OCI-LY1 (cell line): ENCODE measurements around the gene ZSCAN20.

ENCODE experiments used
- H2AFZ ChIP-seq: fragments of 200-600 bp; sonication (generic), shearing (Covaris generic); 2 replicates; pipeline ENCODE4 v1.6.0; 2014; ENCODE audit warnings: antibody characterized with exemption, mild to moderate bottlenecking, low read length
- H3F3A ChIP-seq: fragments of 200-600 bp; sonication (generic), shearing (Covaris generic); 2 replicates; pipeline ENCODE4 v1.6.0; 2014; ENCODE audit warnings: mild to moderate bottlenecking, antibody characterized with exemption, low read length, moderate library complexity; ENCODE audit not compliant: insufficient read depth
- H3K27ac ChIP-seq: fragments of 200-600 bp; sonication (generic); 2 replicates; pipeline ENCODE4 v1.5.1; 2014; ENCODE audit warnings: low read length, mixed run types, mild to moderate bottlenecking, low read depth; ENCODE audit not compliant: poor library complexity, severe bottlenecking
- H3K27me3 ChIP-seq: fragments of 200-600 bp; sonication (generic); 2 replicates; pipeline ENCODE4 v1.6.0; 2014; ENCODE audit warnings: antibody characterized with exemption, mild to moderate bottlenecking, low read length, moderate library complexity; ENCODE audit not compliant: insufficient read depth
- H3K36me3 ChIP-seq: fragments of 200-600 bp; sonication (generic); 2 replicates; pipeline ENCODE4 v1.6.1; 2014; ENCODE audit warnings: mild to moderate bottlenecking, antibody characterized with exemption, low read length, moderate library complexity, mixed read lengths; ENCODE audit not compliant: insufficient read depth
- H3K4me1 ChIP-seq: fragments of 200-600 bp; sonication (generic); 2 replicates; pipeline ENCODE4 v1.5.1; 2014; ENCODE audit warnings: mild to moderate bottlenecking, low read length, moderate library complexity; ENCODE audit not compliant: insufficient read depth, severe bottlenecking
- H3K4me2 ChIP-seq: fragments of 200-600 bp; sonication (generic), shearing (Covaris generic); 2 replicates; pipeline ENCODE4 v1.6.1; 2014; ENCODE audit warnings: low read length
- H3K4me3 ChIP-seq: fragments of 200-600 bp; sonication (generic); 2 replicates; pipeline ENCODE4 v1.5.1; 2014; ENCODE audit warnings: low read length, low read depth, mild to moderate bottlenecking, mixed read lengths; ENCODE audit not compliant: poor library complexity, severe bottlenecking
- H3K79me2 ChIP-seq: fragments of 200-600 bp; shearing (Covaris generic); 2 replicates; pipeline ENCODE4 v1.6.1; 2016; ENCODE audit warnings: mixed run types, low read length, mixed read lengths; ENCODE audit not compliant: insufficient read depth
- H3K9ac ChIP-seq: fragments of 200-600 bp; sonication (generic), shearing (Covaris generic); 2 replicates; pipeline ENCODE4 v1.6.1; 2014; ENCODE audit warnings: mild to moderate bottlenecking, low read length, mixed read lengths
- H3K9me2 ChIP-seq: fragments of 200-600 bp; sonication (generic), shearing (Covaris generic); 2 replicates; pipeline ENCODE4 v1.6.1; 2014; ENCODE audit warnings: low read depth, mild to moderate bottlenecking, low read length, mixed read lengths
- H3K9me3 ChIP-seq: fragments of 200-600 bp; shearing (Covaris generic); 2 replicates; pipeline ENCODE4 v1.6.1; 2014; ENCODE audit warnings: low read length, mixed read lengths
- H4K20me1 ChIP-seq: fragments of 200-600 bp; sonication (generic), shearing (Covaris generic); 2 replicates; pipeline ENCODE4 v1.6.0; 2016; ENCODE audit warnings: mild to moderate bottlenecking, low read length; ENCODE audit not compliant: insufficient read depth
- EZH2 ChIP-seq: fragments of 200-600 bp; sonication (generic), shearing (Covaris generic); IDR thresholded peaks from 2 replicates; pipeline ENCODE4 v1.8.0; 2017; ENCODE audit warnings: borderline replicate concordance, mixed run types, mild to moderate bottlenecking, antibody characterized with exemption, low read length, moderate library complexity, mixed read lengths
- TF ChIP-seq, protein P1 (sequence below): fragments of 200-600 bp; sonication (generic), shearing (Covaris generic); IDR thresholded peaks from 2 replicates; pipeline ENCODE4 v1.5.1; 2017; ENCODE audit warnings: mild to moderate bottlenecking, antibody characterized with exemption, low read length, moderate library complexity, mixed read lengths

The ZSCAN20 gene

DNA sequence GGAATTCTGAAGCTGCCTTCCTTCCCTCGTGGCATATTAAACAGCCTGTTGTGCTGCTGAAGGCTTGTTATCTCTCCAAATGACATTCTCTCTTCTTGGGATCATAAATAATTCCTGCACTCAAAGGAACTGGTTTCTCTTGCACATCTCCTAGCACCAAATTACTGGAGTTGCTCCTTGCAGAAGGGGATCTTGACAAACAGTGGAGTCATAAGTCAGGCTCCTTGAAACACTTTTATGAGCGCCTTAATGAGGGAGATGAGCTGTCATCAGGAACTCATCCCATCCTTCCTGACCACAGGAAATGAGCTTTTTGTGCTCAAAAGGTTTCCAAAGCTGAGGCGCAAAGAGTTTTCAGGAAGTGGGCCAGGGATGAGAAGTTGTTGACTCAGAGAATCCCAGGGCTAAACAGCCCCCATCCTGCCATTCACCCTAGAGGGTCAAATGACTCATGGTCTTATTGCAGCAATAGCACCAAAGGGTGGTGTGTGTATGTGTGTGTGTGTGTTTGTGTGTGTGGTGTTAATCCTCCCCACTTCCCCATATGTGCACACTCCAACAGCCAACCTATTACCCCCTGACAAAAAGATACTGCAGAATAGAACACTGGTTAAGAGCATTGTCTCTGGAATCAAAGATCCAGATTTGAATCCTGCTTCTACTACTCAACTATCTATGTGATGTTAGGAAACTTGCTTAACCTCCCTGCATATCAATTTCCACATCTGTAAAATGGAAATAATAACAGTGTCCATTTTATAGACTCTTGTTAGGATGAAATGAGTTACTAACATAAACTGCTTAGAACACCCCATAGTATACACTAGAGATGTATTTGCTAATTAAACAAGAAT, 38.7 kb upstream of the ZSCAN20 start:
- H3K79me2 ChIP-seq: no peaks in the 10 kb centered on the region
- H3K4me1 ChIP-seq: peaks cover 3% of the 10 kb centered on the region
- H2AFZ ChIP-seq: no peak overlapping the region
- no peak overlapping the region for H3K4me3 ChIP-seq
- no peak overlapping the region for H3K4me2 ChIP-seq
- peaks cover 4% of the 10 kb centered on the region; the same call in 1 of the 2 replicates for H3K27me3 ChIP-seq
- H3F3A ChIP-seq: no peaks in the 10 kb centered on the region
- no peaks in the 10 kb centered on the region for H3K9me2 ChIP-seq
- no peaks in the 10 kb centered on the region for H3K9me3 ChIP-seq
- no peak overlapping the region for H3K27ac ChIP-seq
- H3K36me3 ChIP-seq: no peaks in the 10 kb centered on the region
- H4K20me1 ChIP-seq: no peaks in the 10 kb centered on the region
- no peak overlapping the region for H3K9ac ChIP-seq
- TF ChIP-seq, protein P1, sequence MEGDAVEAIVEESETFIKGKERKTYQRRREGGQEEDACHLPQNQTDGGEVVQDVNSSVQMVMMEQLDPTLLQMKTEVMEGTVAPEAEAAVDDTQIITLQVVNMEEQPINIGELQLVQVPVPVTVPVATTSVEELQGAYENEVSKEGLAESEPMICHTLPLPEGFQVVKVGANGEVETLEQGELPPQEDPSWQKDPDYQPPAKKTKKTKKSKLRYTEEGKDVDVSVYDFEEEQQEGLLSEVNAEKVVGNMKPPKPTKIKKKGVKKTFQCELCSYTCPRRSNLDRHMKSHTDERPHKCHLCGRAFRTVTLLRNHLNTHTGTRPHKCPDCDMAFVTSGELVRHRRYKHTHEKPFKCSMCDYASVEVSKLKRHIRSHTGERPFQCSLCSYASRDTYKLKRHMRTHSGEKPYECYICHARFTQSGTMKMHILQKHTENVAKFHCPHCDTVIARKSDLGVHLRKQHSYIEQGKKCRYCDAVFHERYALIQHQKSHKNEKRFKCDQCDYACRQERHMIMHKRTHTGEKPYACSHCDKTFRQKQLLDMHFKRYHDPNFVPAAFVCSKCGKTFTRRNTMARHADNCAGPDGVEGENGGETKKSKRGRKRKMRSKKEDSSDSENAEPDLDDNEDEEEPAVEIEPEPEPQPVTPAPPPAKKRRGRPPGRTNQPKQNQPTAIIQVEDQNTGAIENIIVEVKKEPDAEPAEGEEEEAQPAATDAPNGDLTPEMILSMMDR: no peak
- TF ChIP-seq EZH2: no peak

DNA sequence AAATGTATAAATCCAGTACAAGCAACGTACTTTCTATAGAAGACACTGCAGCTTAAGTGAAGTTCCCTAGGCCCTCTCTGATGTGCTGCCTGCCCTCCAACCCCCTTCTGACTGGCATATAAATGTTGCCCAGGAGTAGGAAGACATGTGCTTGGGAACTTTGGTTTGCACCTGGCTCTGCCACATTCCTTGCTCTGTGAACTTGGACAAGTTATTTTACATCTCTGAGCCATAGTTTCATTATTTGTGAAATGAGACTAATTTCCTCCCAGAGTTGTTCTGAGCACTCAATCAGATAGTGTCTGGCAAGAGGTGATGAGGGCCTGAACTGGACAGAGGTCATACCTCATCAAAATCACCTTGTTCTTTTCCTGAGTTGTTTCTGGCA, 38.1 kb upstream of the ZSCAN20 start:
- Histone ChIP-seq H3K27me3 (peaks cover 4% of the 10 kb centered on the region; the same call in 1 of the 2 replicates), H3F3A (no peaks in the 10 kb centered on the region), H3K4me1 (peaks cover 3% of the 10 kb centered on the region), H3K36me3 (no peaks in the 10 kb centered on the region), H4K20me1 (no peaks in the 10 kb centered on the region), H3K4me3 (no peak overlapping the region), H3K9me2 (no peaks in the 10 kb centered on the region), H3K9ac (no peak overlapping the region), H2AFZ (no peak overlapping the region), H3K27ac (no peak overlapping the region), H3K9me3 (no peaks in the 10 kb centered on the region), H3K4me2 (no peak overlapping the region), H3K79me2 (no peaks in the 10 kb centered on the region)
- TF ChIP-seq EZH2: no peak
- TF ChIP-seq, protein P1: no peak

DNA sequence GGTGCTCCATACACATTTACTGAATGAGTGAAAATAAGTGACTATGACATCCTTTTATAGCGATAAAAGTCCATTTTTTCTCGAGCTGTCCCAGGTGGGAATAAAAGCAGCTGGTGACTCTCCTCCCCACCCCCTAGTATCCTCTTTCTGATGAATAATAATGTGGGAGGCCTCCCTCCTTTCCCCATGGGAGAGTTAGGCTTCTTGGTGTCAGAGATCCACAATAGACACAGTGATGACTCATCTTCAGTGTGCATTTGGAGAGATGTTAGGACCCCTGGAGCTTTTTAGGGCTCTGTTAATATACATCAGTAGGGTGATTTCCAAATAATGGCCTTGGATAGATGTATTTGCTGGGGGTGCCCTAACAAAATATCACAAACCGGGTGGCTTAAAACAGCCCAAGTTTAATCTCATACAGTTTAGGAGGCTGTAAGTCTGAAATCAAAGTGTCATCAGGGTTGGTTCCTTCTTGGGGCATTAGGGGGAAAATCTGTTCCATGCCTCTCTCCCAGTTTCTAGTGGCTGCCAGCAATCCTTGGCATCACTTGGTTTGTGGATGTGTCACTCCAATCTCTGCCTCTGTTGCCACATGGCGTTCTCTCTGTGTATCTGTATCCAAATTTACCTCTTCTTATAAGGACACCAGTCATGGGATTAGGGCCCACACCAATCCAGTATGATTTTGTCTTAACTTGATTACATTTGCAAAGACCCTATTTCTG, 37.2 kb upstream of the ZSCAN20 start:
- no peak for TF ChIP-seq EZH2
- TF ChIP-seq, protein P1: no peak
- no peak overlapping the region for H2AFZ ChIP-seq
- H3K79me2 ChIP-seq: no peaks in the 10 kb centered on the region
- peaks cover 3% of the 10 kb centered on the region for H3K4me1 ChIP-seq
- H3K27me3 ChIP-seq: peaks cover 7% of the 10 kb centered on the region; the same call in 1 of the 2 replicates
- no peaks in the 10 kb centered on the region for H3K9me2 ChIP-seq
- H3K36me3 ChIP-seq: no peaks in the 10 kb centered on the region
- H3K4me3 ChIP-seq: no peak overlapping the region
- no peak overlapping the region for H3K4me2 ChIP-seq
- no peak overlapping the region for H3K9ac ChIP-seq
- H4K20me1 ChIP-seq: no peaks in the 10 kb centered on the region
- H3K9me3 ChIP-seq: no peaks in the 10 kb centered on the region
- H3F3A ChIP-seq: no peaks in the 10 kb centered on the region
- no peak overlapping the region for H3K27ac ChIP-seq
